HG02763 (cell line): ENCODE data around the gene CTDSP1.

ENCODE experiments used
- ATAC-seq: cut with Tn5 transposase; IDR thresholded peaks from one replicate; pipeline ENCODE4 v1.9.1; 2021; ENCODE audit warnings: mild to moderate bottlenecking, moderate library complexity; ENCODE audit not compliant: unreplicated experiment

CTDSP1 gene

GRCh38 chr2:218398437-218399390 lies 954 bp upstream of the CTDSP1 start:
- ATAC-seq, result peak; percentile 16

GRCh38 chr2:218400167-218400929 lies 680 bp downstream of the CTDSP1 start:
- ATAC-seq, result no peak

GRCh38 chr2:218400930-218401881 lies 1.5 kb downstream of the CTDSP1 start:
- ATAC-seq, result no peak

GRCh38 chr2:218401890-218402289 lies 2.2 kb downstream of the CTDSP1 start:
- ATAC-seq, result no peak

DNA sequence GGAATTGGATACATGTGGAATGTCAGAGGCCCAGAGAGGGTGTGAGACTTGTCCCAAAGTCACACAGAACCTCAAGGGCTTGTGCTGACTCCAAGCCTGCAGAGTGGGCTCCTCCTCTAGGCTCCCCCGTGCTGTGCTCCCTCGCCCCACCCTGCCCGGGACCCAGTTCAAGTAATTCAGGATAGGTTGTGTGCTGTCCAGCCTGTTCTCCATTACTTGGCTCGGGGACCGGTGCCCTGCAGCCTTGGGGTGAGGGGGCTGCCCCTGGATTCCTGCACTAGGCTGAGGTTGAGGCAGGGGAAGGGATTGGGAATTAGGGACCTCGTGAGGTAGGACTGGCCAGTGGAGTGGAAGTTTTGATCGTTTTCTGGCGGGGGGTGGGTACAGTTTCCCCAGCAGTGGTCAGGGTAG lies 2.8 kb downstream of the CTDSP1 start:
- no peak for ATAC-seq

DNA sequence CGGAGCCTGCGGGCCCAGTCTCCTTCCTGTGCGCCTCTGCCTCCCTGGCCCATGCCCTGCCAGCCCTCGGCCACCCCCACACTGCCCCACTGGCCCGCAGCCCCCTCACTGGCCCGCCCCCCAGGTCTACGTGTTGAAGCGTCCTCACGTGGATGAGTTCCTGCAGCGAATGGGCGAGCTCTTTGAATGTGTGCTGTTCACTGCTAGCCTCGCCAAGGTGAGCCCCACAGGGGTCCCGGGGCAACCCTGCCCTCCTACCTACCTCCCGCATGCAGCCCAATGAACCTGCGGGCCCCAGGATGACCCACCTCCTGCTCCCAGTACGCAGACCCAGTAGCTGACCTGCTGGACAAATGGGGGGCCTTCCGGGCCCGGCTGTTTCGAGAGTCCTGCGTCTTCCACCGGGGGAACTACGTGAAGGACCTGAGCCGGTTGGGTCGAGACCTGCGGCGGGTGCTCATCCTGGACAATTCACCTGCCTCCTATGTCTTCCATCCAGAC lies 3.3 kb downstream of the CTDSP1 start:
- no peak for ATAC-seq

DNA sequence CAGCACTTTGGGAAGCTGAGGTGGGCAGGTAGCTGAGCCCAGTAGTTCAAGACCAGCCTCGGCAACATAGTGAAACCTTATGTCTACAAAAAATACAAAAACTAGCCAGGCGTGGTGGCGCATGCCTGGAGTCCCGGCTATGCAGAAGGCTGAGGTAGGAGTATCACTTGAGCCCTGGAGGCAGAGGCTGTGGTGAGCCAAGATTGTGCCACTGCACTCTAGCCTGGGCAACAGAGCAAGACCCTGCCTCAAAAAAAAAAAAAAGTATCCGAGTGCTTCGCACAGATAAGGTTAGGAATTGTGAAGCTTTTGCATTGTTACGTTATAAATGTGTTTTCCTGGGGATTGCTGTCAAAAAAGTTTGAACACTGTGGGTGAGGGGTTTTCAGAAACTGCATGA lies 4.1 kb downstream of the CTDSP1 start:
- no peak for ATAC-seq

- ATAC-seq, result no peak
Observed at GRCh38 chr2:218404351-218405085, 4.8 kb downstream of the CTDSP1 start.

DNA sequence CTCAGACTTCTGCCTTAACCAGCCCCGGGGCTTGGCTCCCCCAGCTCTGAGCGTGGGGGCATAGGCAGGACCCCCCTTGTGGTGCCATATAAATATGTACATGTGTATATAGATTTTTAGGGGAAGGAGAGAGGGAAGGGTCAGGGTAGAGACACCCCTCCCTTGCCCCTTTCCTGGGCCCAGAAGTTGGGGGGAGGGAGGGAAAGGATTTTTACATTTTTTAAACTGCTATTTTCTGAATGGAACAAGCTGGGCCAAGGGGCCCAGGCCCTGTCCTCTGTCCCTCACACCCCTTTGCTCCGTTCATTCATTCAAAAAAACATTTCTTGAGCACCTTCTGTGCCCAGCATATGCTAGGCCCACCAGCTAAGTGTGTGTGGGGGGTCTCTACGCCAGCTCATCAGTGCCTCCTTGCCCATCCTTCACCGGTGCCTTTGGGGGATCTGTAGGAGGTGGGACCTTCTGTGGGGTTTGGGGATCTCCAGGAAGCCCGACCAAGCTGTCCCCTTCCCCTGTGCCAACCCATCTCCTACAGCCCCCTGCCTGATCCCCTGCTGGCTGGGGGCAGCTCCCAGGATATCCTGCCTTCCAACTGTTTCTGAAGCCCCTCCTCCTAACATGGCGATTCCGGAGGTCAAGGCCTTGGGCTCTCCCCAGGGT lies 5.5 kb downstream of the CTDSP1 start:
- no peak for ATAC-seq

GRCh38 chr2:218405746-218406208 lies 6.1 kb downstream of the CTDSP1 start:
- peak; percentile 6 for ATAC-seq

GRCh38 chr2:218406209-218406948 lies 6.7 kb downstream of the CTDSP1 start:
- peak; percentile 84 for ATAC-seq

DNA sequence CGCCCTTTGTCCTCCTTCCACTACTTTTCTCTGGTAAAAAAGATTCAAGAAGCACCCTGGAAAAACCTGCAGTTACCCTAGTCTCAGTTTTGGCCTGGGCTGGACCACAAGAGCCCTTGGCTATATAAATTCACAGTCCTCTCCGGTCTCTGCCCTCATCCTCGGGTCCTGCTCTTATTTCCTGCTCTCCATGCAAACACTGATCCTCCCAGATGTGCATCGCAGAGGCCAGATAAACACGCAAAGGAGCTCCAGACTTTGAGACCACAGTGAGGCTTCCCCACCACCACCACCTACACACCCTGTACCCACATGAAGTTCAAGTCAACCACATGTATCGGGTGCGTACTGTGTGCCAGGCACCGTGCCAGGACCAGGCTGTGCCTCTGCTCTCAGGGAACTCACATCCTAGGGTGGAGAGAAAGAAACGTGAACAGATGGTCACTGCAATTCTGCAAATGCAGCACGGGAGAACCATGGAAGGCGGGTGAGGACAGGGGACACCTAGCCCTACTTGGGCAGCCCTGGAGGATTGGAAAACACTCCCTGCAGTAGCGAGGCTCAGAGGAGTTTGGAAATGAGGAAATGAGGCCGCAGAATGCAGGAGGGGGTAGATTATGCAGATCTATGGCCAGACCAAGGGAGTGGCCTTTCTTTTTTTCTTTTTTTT lies 7.4 kb downstream of the CTDSP1 start:
- no peak for ATAC-seq

GRCh38 chr2:218407717-218408116 lies 8.0 kb downstream of the CTDSP1 start:
- ATAC-seq, result no peak

GRCh38 chr2:218418321-218418716 lies 18.7 kb downstream of the CTDSP1 start:
- no peak for ATAC-seq

- ATAC-seq, result no peak
Observed at GRCh38 chr2:218418717-218419458, 19.2 kb downstream of the CTDSP1 start, which contains the start of gene VIL1. Gene VIL1, plus strand, starts transcription at chr2:218419123. Its CDS starts 4,656 bp downstream, at chr2:218423779.

DNA sequence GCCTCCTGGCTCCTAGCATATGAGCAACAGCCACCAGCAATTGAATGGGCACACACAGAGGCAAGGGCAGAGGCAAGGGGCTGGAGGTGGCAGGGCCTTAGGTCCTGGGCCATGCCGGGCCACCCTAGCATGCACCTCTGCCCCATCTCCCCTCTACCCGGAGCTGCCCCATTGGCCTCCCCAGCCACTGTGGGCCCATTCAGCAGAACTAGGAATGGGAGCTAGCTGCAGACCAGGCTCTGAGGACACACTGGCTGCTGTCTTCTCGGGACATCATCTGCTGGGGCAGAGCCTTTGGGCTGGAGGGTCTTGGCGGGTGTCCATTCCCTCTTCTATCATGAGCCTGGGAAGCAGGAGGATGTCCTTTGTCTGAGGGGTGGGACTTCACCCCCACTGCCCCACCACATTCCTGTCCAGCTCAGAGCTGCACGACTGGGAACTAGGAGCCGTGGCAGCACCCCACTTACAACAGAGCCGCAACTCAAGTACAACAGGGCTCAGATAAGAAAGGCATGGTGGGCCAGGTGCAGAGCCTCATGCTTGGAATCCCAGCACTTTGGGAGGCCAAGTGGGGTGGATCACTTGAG lies 20.1 kb downstream of the CTDSP1 start:
- ATAC-seq, result no peak

GRCh38 chr2:218421027-218421426 lies 21.4 kb downstream of the CTDSP1 start:
- no peak for ATAC-seq
